Keratinocyte (primary cell): ENCODE results near the gene FNDC3B.

Experiments
- CTCF ChIP-seq, 3 experiments: IDR thresholded peaks in 1 of 3; conservative IDR thresholded peaks in 1 of 3; optimal IDR thresholded peaks in 1 of 3; 2 replicates in 2 of 3; 3 replicates in 1 of 3; pipeline versions ENCODE3 to v1.5.1; 2011; ENCODE audit warnings: low read length in 3 of 3, mild to moderate bottlenecking in 3 of 3, moderate library complexity in 2 of 3, control low read depth in 1 of 3, inconsistent platforms in 1 of 3; ENCODE audit not compliant: insufficient read depth in 2 of 3; ENCODE audit errors: extremely low read depth in 1 of 3
- EZH2 ChIP-seq: IDR thresholded peaks from one replicate; pipeline ENCODE4 v1.6.1; 2012; ENCODE audit warnings: inconsistent platforms, mild to moderate bottlenecking, low read length, moderate library complexity

- TF ChIP-seq CTCF (optimal IDR thresholded peaks at IDR 0.05 in 1 of 3, IDR thresholded peaks at IDR 0.05 in 1 of 3, conservative IDR thresholded peaks at IDR 0.05 in 1 of 3; ENCODE audit: extremely low read depth in 1 of 3, insufficient read depth in 2 of 3, low read length in 3 of 3) (no peak), EZH2 (no peak)
These were observed 14.9 kb downstream of the FNDC3B start for GRCh38 chr3:172054115-172054764.
